ENCODE results near the gene CTSK. TPM values are rescaled to one million over a fixed set of nuclear protein-coding genes. Genes with fewer than 3 reads are reported as not detected.
"Not testable (repeated sequence)": the region's sequence is repeated elsewhere in the genome, so short reads cannot be mapped to it uniquely, and the experiment has no call there.

The CTSK gene
- total RNA-seq, 1 donor from 2014 or later: 2.4 TPM

DNA sequence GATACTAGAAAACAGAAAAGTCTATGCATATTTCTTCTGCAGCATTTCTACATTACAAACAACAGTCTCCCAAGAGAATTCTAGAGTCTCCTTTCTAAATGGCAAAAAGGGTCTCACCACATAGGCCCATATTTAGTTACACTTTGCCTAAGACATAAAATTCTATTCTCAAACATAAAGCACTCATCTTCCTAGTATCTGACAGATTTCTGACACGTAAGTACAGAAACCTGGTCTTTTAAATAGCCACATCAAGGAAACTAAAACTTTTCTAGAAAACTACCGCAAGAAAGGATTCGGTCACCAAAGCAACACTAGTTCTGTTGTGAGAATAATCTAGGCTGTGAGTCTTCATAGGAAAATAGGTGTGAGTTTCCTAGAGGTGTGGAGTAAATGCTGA, 33.6 kb upstream of the CTSK start:
- Histone ChIP-seq H3K4me3 (ENCODE audit: low read depth, low read length) (no peak overlapping the region), H3K36me3 (ENCODE audit: control insufficient read depth, insufficient read depth, low read length) (no peaks in the 10 kb centered on the region), H3K27me3 (ENCODE audit: control insufficient read depth, insufficient read depth, low read length) (no peaks in the 10 kb centered on the region)
- DNase-seq (ENCODE audit: low read depth) (no peak), FAIRE-seq (no peak)
- TF ChIP-seq, protein P1, sequence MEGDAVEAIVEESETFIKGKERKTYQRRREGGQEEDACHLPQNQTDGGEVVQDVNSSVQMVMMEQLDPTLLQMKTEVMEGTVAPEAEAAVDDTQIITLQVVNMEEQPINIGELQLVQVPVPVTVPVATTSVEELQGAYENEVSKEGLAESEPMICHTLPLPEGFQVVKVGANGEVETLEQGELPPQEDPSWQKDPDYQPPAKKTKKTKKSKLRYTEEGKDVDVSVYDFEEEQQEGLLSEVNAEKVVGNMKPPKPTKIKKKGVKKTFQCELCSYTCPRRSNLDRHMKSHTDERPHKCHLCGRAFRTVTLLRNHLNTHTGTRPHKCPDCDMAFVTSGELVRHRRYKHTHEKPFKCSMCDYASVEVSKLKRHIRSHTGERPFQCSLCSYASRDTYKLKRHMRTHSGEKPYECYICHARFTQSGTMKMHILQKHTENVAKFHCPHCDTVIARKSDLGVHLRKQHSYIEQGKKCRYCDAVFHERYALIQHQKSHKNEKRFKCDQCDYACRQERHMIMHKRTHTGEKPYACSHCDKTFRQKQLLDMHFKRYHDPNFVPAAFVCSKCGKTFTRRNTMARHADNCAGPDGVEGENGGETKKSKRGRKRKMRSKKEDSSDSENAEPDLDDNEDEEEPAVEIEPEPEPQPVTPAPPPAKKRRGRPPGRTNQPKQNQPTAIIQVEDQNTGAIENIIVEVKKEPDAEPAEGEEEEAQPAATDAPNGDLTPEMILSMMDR (IDR thresholded peaks at IDR 0.05; ENCODE audit: insufficient read depth, low read length, severe bottlenecking): no peak

GRCh38 chr1:150840850-150841249, 32.8 kb upstream of the CTSK start:
- DNase-seq (ENCODE audit: low read depth); H3K4me3 ChIP-seq (ENCODE audit: low read depth, low read length); H3K36me3 ChIP-seq (ENCODE audit: control insufficient read depth, insufficient read depth, low read length); H3K27me3 ChIP-seq (ENCODE audit: control insufficient read depth, insufficient read depth, low read length); FAIRE-seq: not testable (repeated sequence)

DNA sequence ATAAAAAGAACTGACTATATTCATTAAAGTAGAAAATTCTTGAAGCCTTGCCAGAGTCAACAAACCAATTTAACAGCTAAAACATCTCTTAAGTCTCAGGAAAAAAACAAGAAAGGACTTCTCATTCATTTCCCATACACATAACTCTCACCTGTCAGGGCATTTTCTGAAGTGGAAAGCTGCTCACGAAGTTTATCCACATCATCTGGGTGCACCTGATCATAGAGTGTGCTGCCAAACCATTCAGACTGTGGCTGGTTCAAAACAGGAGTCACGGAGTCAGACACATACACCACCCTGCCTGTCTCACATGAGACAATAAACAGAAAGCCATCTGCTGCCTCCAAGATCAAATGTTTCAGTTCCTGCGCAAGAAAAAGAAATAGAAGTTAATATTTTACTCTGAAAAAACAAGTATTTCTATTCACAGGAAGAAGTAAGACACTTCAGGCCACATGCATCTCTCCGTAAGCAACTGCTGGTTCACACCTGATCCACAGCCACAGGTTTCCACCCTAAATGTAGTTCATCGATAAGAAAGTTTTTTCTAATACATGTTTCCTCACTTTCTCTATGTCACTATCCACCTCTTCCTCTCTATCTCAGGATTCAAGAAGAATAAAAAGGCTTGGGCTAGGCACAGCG, 28.2 kb upstream of the CTSK start:
- Histone ChIP-seq H3K27me3 (ENCODE audit: control insufficient read depth, insufficient read depth, low read length) (no peaks in the 10 kb centered on the region), H3K4me3 (ENCODE audit: low read depth, low read length) (no peak overlapping the region), H3K36me3 (ENCODE audit: control insufficient read depth, insufficient read depth, low read length) (peaks cover 6% of the 10 kb centered on the region)
- FAIRE-seq: no peak
- DNase-seq (ENCODE audit: low read depth): no peak
- TF ChIP-seq, protein P1 (IDR thresholded peaks at IDR 0.05; ENCODE audit: insufficient read depth, low read length, severe bottlenecking): no peak

DNA sequence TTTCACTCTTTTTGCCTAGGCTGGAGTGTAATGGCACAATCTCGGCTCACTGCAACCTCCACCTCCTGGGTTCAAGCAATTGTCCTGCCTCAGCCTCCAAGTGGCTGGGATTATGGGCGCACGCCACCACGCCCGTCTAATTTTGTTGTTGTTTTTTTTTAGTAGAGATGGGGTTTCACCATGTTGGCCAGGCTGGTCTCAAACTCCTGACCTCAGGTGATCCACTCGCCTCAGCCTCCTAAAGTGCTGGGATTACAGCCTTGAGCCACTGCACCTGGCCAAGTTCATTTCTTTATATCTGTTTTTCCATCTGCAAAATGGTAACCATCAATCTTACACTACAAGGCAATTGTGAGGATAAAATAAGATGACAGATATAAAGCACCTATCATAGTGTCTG, 25.9 kb upstream of the CTSK start:
- H3K4me3 ChIP-seq (ENCODE audit: low read depth, low read length); H3K27me3 ChIP-seq (ENCODE audit: control insufficient read depth, insufficient read depth, low read length); FAIRE-seq; DNase-seq (ENCODE audit: low read depth): not testable (repeated sequence)
- peaks cover 10% of the 10 kb centered on the region for H3K36me3 ChIP-seq (ENCODE audit: control insufficient read depth, insufficient read depth, low read length)

DNA sequence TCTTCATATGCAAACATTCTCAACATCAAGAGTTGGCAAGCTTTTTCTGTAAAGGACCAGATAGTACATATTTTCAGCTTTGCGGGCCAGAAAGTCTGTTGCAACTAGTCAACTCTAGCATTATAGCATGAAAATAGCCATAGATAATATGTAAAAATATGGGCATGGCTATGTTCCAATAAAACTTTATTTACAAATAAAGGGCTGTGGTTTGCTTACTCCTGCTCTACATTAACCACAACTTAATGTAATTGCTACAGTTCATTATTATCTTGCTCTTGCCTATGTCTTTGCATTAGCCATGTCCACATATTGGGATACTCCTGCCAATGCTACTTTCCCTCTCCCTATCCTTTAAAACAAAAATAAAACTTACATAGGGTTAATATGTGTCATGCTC, 24.5 kb upstream of the CTSK start:
- peaks cover 11% of the 10 kb centered on the region for H3K36me3 ChIP-seq (ENCODE audit: control insufficient read depth, insufficient read depth, low read length)
- no peak overlapping the region for H3K4me3 ChIP-seq (ENCODE audit: low read depth, low read length)
- DNase-seq (ENCODE audit: low read depth) (no peak), FAIRE-seq (no peak)
- TF ChIP-seq, protein P1 (IDR thresholded peaks at IDR 0.05; ENCODE audit: insufficient read depth, low read length, severe bottlenecking): no peak
- no peaks in the 10 kb centered on the region for H3K27me3 ChIP-seq (ENCODE audit: control insufficient read depth, insufficient read depth, low read length)

DNA sequence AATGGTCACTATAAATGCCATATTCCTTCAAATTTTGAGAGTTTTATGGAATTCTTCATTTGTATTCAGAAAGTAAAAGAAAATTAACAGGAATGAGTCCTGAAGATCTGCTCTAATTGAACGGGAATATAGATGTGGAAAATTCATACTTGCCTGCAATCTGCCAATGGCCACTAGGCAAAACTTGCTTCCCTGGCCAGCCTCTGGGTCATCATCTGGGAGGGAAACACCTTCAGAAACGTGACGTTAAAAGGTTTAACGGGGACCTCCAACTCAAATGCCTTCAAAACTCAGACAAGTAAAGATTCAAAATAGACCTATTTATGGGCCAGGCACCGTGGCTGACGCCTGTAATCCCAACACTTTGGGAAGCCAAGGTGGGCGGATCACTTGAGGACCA, 21.7 kb upstream of the CTSK start:
- Histone ChIP-seq H3K4me3 (ENCODE audit: low read depth, low read length) (no peak overlapping the region), H3K36me3 (ENCODE audit: control insufficient read depth, insufficient read depth, low read length) (peaks cover 12% of the 10 kb centered on the region), H3K27me3 (ENCODE audit: control insufficient read depth, insufficient read depth, low read length) (no peaks in the 10 kb centered on the region)
- DNase-seq (ENCODE audit: low read depth) (no peak), FAIRE-seq (no peak)
- TF ChIP-seq, protein P1 (IDR thresholded peaks at IDR 0.05; ENCODE audit: insufficient read depth, low read length, severe bottlenecking): peak; percentile 7

DNA sequence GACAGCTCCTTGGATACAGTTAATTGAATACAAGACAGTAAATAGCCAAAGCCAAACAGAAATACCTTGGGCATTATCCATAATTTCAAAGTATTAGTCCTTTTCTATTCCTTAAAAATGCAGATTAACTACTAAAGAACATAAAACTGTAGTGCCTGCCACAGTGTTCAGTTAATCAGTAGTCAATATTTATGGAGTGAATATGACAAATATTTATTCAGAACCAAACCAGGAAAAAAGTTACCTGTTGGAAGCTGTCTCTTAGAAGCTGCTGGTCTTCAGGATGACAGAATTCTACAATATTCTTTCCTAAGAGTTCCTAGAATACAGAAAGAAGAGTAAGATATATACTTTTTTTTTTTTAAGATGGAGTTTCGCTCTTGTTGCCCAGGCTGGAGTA, 18.2 kb upstream of the CTSK start:
- DNase-seq (ENCODE audit: low read depth) (no peak), FAIRE-seq (no peak)
- Histone ChIP-seq H3K36me3 (ENCODE audit: control insufficient read depth, insufficient read depth, low read length) (peaks cover 8% of the 10 kb centered on the region), H3K27me3 (ENCODE audit: control insufficient read depth, insufficient read depth, low read length) (no peaks in the 10 kb centered on the region), H3K4me3 (ENCODE audit: low read depth, low read length) (no peak overlapping the region)
- TF ChIP-seq, protein P1 (IDR thresholded peaks at IDR 0.05; ENCODE audit: insufficient read depth, low read length, severe bottlenecking): no peak
